BE2C (cell line): Measurements from ENCODE around the gene RHOH.
A peak's percentile ranks its signal among the peaks of the same experiment; 100 is the strongest.

ENCODE experiments used
- DNase-seq: peaks from one replicate; pipeline ENCODE4 v3.0.0-alpha.2; 2020
- H3K27me3 ChIP-seq: fragments of 250-450 bp; sonication (Bioruptor Pico); 2 replicates; pipeline ENCODE4 v1.5.1; 2020; ENCODE audit warnings: mild to moderate bottlenecking
- H3K36me3 ChIP-seq: fragments of 250-450 bp; sonication (Bioruptor Pico); 2 replicates; pipeline ENCODE4 v1.5.1; 2020; ENCODE audit warnings: mild to moderate bottlenecking
- H3K4me1 ChIP-seq: fragments of 250-450 bp; sonication (Bioruptor Pico); 2 replicates; pipeline ENCODE4 v1.5.1; 2020
- H3K4me3 ChIP-seq: 2 replicates; pipeline ENCODE4 v1.5.1; 2011; ENCODE audit warnings: low read depth, low read length
- H3K9me3 ChIP-seq: fragments of 250-450 bp; sonication (Bioruptor Pico); 2 replicates; pipeline ENCODE4 v1.5.1; 2020
- TF ChIP-seq, protein P1 (sequence below): IDR thresholded peaks from 2 replicates; pipeline ENCODE4 v1.5.1; 2012; ENCODE audit warnings: mild to moderate bottlenecking, low read depth, low read length

The RHOH gene

GRCh38 chr4:40232610-40233009, 35.8 kb downstream of the RHOH start:
- Histone ChIP-seq H3K27me3 (no peaks in the 10 kb centered on the region), H3K9me3 (no peaks in the 10 kb centered on the region), H3K36me3 (no peaks in the 10 kb centered on the region), H3K4me1 (no peaks in the 10 kb centered on the region), H3K4me3 (no peak overlapping the region)
- TF ChIP-seq, protein P1, sequence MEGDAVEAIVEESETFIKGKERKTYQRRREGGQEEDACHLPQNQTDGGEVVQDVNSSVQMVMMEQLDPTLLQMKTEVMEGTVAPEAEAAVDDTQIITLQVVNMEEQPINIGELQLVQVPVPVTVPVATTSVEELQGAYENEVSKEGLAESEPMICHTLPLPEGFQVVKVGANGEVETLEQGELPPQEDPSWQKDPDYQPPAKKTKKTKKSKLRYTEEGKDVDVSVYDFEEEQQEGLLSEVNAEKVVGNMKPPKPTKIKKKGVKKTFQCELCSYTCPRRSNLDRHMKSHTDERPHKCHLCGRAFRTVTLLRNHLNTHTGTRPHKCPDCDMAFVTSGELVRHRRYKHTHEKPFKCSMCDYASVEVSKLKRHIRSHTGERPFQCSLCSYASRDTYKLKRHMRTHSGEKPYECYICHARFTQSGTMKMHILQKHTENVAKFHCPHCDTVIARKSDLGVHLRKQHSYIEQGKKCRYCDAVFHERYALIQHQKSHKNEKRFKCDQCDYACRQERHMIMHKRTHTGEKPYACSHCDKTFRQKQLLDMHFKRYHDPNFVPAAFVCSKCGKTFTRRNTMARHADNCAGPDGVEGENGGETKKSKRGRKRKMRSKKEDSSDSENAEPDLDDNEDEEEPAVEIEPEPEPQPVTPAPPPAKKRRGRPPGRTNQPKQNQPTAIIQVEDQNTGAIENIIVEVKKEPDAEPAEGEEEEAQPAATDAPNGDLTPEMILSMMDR = no peak
- no peak for DNase-seq

- Histone ChIP-seq H3K36me3 (no peaks in the 10 kb centered on the region), H3K9me3 (no peaks in the 10 kb centered on the region), H3K4me3 (no peak overlapping the region), H3K27me3 (no peaks in the 10 kb centered on the region), H3K4me1 (no peaks in the 10 kb centered on the region)
- no peak for DNase-seq
- TF ChIP-seq, protein P1 = no peak
Observed at GRCh38 chr4:40233227-40233626, 36.4 kb downstream of the RHOH start.

GRCh38 chr4:40234519-40235039, 37.7 kb downstream of the RHOH start:
- H3K9me3 ChIP-seq = no peaks in the 10 kb centered on the region
- H3K27me3 ChIP-seq = no peaks in the 10 kb centered on the region
- H3K36me3 ChIP-seq = no peaks in the 10 kb centered on the region
- DNase-seq = no peak
- no peak overlapping the region for H3K4me3 ChIP-seq
- peaks cover 3% of the 10 kb centered on the region; the same call in 1 of the 2 replicates for H3K4me1 ChIP-seq
- TF ChIP-seq, protein P1 = no peak

GRCh38 chr4:40238008-40238699, 41.3 kb downstream of the RHOH start:
- TF ChIP-seq, protein P1 = no peak
- Histone ChIP-seq H3K4me1 (peaks cover 3% of the 10 kb centered on the region; the same call in 1 of the 2 replicates), H3K27me3 (no peaks in the 10 kb centered on the region), H3K36me3 (no peaks in the 10 kb centered on the region), H3K9me3 (no peaks in the 10 kb centered on the region), H3K4me3 (no peak overlapping the region)
- no peak for DNase-seq

DNA sequence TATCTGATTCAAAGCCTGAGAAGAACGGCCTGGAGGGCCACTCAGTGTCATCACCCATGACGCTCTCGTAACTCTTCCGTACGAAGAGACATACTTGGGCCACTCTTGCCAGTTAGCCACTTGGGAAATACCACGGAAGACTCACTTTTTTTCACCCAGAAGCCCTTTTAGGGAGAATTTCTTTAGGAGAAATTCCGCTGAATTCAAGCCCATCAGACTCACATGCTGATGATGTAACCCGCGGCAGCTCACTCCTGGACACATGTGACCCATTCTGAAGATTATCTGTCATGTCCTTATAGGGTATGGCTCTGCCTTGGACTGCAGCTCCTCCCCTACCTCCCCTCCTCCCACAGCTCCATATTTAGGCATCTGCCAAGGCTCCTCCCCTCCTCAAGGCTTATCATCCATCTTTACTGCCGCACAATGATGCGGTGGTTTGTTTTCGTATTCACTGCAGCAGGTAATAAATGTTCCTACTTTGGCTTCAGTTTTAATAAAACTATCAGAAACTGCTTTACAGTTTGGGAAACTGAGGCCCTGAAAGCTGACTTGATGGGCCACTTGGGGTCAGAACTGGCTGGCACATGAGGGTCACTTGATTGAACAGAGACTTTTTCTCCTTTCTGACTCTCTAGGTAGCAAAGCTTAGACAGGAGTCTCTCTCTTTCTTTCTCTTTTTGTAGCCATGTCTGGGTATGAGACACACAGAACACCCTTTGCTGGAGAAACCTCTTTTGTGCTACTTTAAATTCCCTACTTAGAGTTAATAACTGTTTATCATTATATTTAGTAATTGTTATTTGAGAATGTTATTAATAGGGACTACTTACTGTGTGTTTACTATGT, 42.1 kb downstream of the RHOH start:
- H3K36me3 ChIP-seq = no peaks in the 10 kb centered on the region
- H3K4me3 ChIP-seq = peak overlapping the region; percentile 27

More for the DNA sequence above, 42.1 kb downstream of the RHOH start:
- Histone ChIP-seq H3K27me3 (no peaks in the 10 kb centered on the region), H3K9me3 (no peaks in the 10 kb centered on the region), H3K4me1 (peaks cover 3% of the 10 kb centered on the region; the same call in 1 of the 2 replicates)
- TF ChIP-seq, protein P1 = no peak
- DNase-seq = peak; percentile 70
